Heart right ventricle (tissue), 16 donors: Measurements from ENCODE around the gene NEO1. TPM values are rescaled to one million over a fixed set of nuclear protein-coding genes. Genes with fewer than 3 reads are reported as not detected.

Source experiments
- ATAC-seq, 8 donors: fragments of 200-7000 bp; cut with Tn5 transposase; one replicate each; pipeline ENCODE4 v1.9.1; 2020; ENCODE audit warnings: mild to moderate bottlenecking in 8 of 8, moderate library complexity in 8 of 8, moderate number of reproducible peaks in 1 of 8
- DNase-seq, 2 donors: peaks; one replicate each; pipeline ENCODE4 v3.0.0-alpha.2; 2020
- H3K27ac ChIP-seq, 10 donors: fragments of 200-600 bp; sonication (generic) in 2 of 10; one replicate each; pipeline versions ENCODE4 v1.5.0 to v1.8.0; 2020 to 2022; ENCODE audit warnings: mild to moderate bottlenecking in 3 of 10
- H3K27me3 ChIP-seq, 7 donors: fragments of 200-600 bp; one replicate each; pipeline ENCODE4 v1.8.0; 2021 to 2022; ENCODE audit warnings: mild to moderate bottlenecking in 2 of 7
- H3K36me3 ChIP-seq, 9 donors: fragments of 200-600 bp; sonication (generic) in 1 of 9; one replicate each; pipeline versions ENCODE4 v1.5.0 to v1.8.0; 2020 to 2022; ENCODE audit warnings: mild to moderate bottlenecking in 2 of 9
- H3K4me1 ChIP-seq, 9 donors: fragments of 200-600 bp; sonication (generic) in 1 of 9; one replicate each; pipeline versions ENCODE4 v1.5.0 to v1.8.0; 2020 to 2022; ENCODE audit warnings: mild to moderate bottlenecking in 4 of 9
- H3K4me3 ChIP-seq, 10 donors: fragments of 200-600 bp; sonication (generic) in 2 of 10; one replicate each; pipeline versions ENCODE4 v1.5.0 to v1.8.0; 2020 to 2022; ENCODE audit warnings: mild to moderate bottlenecking in 7 of 10, moderate library complexity in 2 of 10
- H3K9me3 ChIP-seq, 11 donors: fragments of 200-600 bp in 10 of 11; sonication (generic) in 2 of 11; one replicate each; pipeline versions ENCODE4 v1.5.0 to v1.8.0; 2013 to 2022; ENCODE audit warnings: mild to moderate bottlenecking in 2 of 11, control low read depth in 1 of 11, moderate library complexity in 1 of 11
- WGBS, 2 donors: extraction: QIAGEN DNeasy Blood & Tissue Kit; methylation state at CpG; one replicate each; pipeline ENCODE4 v1.1.7; 2013; ENCODE audit warnings: inconsistent platforms in 1 of 2; 5-methylcytosine and 5-hydroxymethylcytosine counted together
- intact Hi-C, 10 donors: fragments of 100-400 bp; cut with DNase I; formaldehyde crosslinking; loops; one replicate each; pipeline versions ENCODE4 v1.11.1 to v1.14.2; 2022
- polyA plus RNA-seq, 2 donors: library from polyadenylated mRNA; stranded (reverse); fragments of 200-250 nt; gene quantifications; one replicate each; pipeline ENCODE4 v1.2.3, GENCODE V29; 2013
- total RNA-seq, 10 donors: library from RNA; stranded (reverse); fragmentation: NEBNext Ultra II Directional in 3 of 10; extraction: Animal tissue kit (Norgen Biotek cat#: 25700) in 3 of 10; gene quantifications; one replicate each; pipeline versions ENCODE4 v1.2.1 to v1.2.4, GENCODE V29; 2021 to 2023
- TF ChIP-seq, protein P1 (sequence below), 9 donors: fragments of 200-600 bp; sonication (generic) in 2 of 9; IDR thresholded peaks; one replicate each; pipeline versions ENCODE4 v1.5.0 to v1.8.0; 2021 to 2022; ENCODE audit warnings: antibody characterized with exemption in 9 of 9, mild to moderate bottlenecking in 5 of 9, moderate library complexity in 1 of 9
- donor health status: Arrhythmogenic right ventricular cardiomyopathy.
- donor health status: ischemic (EF 13 %, LVEDD 7.1; RV severe dilation, severe dysfunction).
- donor health status: healthy with polysubstance abuse.
- donor health status: DM: no; HTN: yes; CAD: no.
- donor health status: DM: no; HTN: no; CAD: no.
- donor health status: ischemic (EF 25% LVEDD 6.9; RV normal size, moderate dysfunction).
- donor health status: ischemic (EF 25% LVEDD 5.7; RV mildly dilated, moderate dysfunction).
- donor health status: healthy.
- donor health status: DM: yes; HTN: yes; CAD: no.
- donor health status: Ischemic cardiomyopathy.
- donor health status: ischemic (EF 35%, LVEDD 5.7; RV mildly dilated, moderate dysfunction).
- donor health status: nonischemic (EF 11% LVEDD 7.7; RV severe dilation, severe dysfunction).
- donor health status: DM: yes; HTN: yes; CAD: no.
- donor health status: PGD.
- donor health status: ischemic (EF 29% LVEDD 5.4; RV normal size, mild dysfunction).
- donor health status: nonischemic (EF 23%, LVEDD 6.1; RV moderate dilation, normal function).

Gene NEO1
- total and polyA plus RNA-seq, 12 donors: 3.4 to 16.9 (median 11.6) TPM

DNA sequence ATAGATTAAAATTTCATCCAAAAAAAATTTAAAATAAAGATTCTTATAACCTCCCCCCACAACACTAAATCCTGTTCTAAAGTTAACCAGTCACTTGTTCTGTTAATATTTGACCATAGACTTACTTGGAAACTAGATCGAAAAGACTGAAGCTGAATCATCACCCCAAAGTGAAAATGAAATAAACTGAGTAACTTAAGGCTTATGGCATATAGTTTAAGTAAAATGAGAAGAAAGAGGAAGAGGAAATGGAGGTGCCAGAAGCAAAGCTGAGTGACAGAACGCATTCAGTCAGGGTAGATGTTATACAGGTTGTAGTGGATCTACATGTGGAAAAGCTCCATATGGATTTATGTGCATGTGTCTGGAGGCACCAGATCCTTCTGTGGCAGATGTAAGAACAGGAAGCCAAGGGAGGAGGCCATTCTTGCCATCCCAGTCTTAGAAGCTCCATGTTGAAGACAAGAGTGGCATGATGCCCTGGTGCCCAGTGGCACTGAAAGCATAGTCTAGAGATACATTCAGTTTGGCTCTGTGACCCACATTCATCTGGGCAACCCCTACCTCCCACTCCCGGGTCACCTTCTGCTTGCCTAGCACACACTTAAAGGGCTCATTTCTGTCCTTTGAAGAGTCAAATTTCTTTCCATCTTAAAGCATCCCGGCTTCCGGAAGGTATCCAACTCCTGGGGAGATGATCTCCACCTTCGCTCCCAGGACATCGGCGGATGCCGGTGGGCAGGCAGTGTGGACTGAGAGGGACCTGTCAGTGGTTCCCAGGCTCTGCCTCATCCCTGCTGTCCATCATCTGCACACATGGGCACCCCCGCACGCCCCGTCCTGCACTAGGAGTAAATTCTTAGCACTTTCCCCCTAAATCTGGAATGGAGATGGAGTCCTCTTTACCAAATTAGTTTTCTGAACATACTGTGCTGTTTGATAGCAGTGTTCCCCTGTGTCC is 90.8 kb downstream of the NEO1 start:
- no peak for DNase-seq
- WGBS, 2 donors: 96 to 97% methylated on average over 12 of the region's 12 CpGs

GRCh38 chr15:73143763-73144155 is 91.5 kb downstream of the NEO1 start:
- H3K9me3 ChIP-seq: no peaks in the 10 kb centered on the region
- H3K4me3 ChIP-seq: no peak overlapping the region
- no peaks in the 10 kb centered on the region for H3K36me3 ChIP-seq
- no peak for DNase-seq
- no peaks in the 10 kb centered on the region for H3K27me3 ChIP-seq
- TF ChIP-seq, protein P1, sequence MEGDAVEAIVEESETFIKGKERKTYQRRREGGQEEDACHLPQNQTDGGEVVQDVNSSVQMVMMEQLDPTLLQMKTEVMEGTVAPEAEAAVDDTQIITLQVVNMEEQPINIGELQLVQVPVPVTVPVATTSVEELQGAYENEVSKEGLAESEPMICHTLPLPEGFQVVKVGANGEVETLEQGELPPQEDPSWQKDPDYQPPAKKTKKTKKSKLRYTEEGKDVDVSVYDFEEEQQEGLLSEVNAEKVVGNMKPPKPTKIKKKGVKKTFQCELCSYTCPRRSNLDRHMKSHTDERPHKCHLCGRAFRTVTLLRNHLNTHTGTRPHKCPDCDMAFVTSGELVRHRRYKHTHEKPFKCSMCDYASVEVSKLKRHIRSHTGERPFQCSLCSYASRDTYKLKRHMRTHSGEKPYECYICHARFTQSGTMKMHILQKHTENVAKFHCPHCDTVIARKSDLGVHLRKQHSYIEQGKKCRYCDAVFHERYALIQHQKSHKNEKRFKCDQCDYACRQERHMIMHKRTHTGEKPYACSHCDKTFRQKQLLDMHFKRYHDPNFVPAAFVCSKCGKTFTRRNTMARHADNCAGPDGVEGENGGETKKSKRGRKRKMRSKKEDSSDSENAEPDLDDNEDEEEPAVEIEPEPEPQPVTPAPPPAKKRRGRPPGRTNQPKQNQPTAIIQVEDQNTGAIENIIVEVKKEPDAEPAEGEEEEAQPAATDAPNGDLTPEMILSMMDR (IDR thresholded peaks at IDR 0.05): no peak
- intact Hi-C loops: no loop called here
- H3K27ac ChIP-seq: no peak overlapping the region
- no peaks in the 10 kb centered on the region for H3K4me1 ChIP-seq
- WGBS, 2 donors: 78 to 79% methylated on average over 1 of the region's 1 CpG
- no peak for ATAC-seq

More for the DNA sequence above, 90.8 kb downstream of the NEO1 start:
- Histone ChIP-seq H3K4me3 (no peak overlapping the region), H3K9me3 (no peaks in the 10 kb centered on the region), H3K36me3 (no peaks in the 10 kb centered on the region), H3K4me1 (no peaks in the 10 kb centered on the region), H3K27ac (no peak overlapping the region), H3K27me3 (no peaks in the 10 kb centered on the region)
- TF ChIP-seq, protein P1 (IDR thresholded peaks at IDR 0.05): no peak
- ATAC-seq: no peak
- intact Hi-C loops: no loop called here

DNA sequence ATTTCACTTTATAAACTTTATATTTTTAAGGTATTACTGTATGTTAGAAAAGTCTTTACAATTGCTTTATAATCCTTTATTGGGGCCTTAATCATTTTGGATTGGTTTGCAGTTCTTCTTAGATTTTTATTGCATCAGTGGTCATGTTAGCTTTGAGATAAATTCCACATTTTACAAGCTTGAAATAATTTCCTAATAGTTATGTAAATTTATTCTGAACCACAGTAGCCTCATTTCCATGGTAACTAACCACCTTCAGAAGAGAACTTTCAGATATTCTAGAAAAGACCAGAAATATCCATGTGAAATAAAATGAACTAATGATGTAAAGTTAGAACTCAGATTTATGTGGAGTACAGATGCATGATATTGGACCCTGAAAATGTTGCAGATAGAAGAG is 94.2 kb downstream of the NEO1 start:
- H3K27me3 ChIP-seq: no peaks in the 10 kb centered on the region
- DNase-seq (no peak), ATAC-seq (no peak)
- H3K27ac ChIP-seq: no peak overlapping the region
- no peak overlapping the region for H3K4me3 ChIP-seq
- peaks cover 0 to 4% (median 0%) of the 10 kb centered on the region in 11 donors for H3K9me3 ChIP-seq
- intact Hi-C loops: no loop called here
- no peaks in the 10 kb centered on the region for H3K4me1 ChIP-seq
- H3K36me3 ChIP-seq: no peaks in the 10 kb centered on the region
- TF ChIP-seq, protein P1 (IDR thresholded peaks at IDR 0.05): no peak

DNA sequence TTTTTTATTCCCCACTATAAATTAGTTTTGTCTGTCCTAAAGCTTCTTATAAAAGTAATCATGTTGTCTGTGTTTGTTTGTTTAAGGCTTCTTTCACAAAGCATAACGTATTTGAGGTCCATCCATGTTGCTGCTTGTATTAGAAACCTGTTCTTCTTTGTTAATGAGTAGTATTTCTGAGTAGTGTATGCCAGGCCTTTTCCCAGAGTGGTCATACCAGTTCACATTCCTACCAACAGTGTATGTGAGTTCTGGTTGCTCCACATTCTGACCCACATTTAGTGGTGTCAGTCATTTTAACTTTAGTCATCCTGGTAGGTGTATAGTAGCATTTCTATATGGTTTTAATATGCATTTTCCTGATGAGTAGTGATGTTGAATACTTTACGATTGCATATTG is 98.6 kb downstream of the NEO1 start:
- intact Hi-C loops: no loop called here
- TF ChIP-seq, protein P1 (IDR thresholded peaks at IDR 0.05): no peak
- ATAC-seq: no peak
- H3K4me1 ChIP-seq: no peaks in the 10 kb centered on the region
- no peaks in the 10 kb centered on the region for H3K27me3 ChIP-seq
- H3K4me3 ChIP-seq: no peak overlapping the region
- no peak overlapping the region for H3K27ac ChIP-seq
- H3K36me3 ChIP-seq: peaks cover 0 to 7% (median 0%) of the 10 kb centered on the region in 9 donors
- 93% methylated on average over 2 of the region's 2 CpGs for WGBS, 2 donors
- DNase-seq: no peak
- peaks cover 0 to 36% (median 16%) of the 10 kb centered on the region in 11 donors for H3K9me3 ChIP-seq
